Measurements from ENCODE around the gene SYT1.
"Not testable (repeated sequence)": the region's sequence is repeated elsewhere in the genome, so short reads cannot be mapped to it uniquely, and the experiment has no call there.

The SYT1 gene

DNA sequence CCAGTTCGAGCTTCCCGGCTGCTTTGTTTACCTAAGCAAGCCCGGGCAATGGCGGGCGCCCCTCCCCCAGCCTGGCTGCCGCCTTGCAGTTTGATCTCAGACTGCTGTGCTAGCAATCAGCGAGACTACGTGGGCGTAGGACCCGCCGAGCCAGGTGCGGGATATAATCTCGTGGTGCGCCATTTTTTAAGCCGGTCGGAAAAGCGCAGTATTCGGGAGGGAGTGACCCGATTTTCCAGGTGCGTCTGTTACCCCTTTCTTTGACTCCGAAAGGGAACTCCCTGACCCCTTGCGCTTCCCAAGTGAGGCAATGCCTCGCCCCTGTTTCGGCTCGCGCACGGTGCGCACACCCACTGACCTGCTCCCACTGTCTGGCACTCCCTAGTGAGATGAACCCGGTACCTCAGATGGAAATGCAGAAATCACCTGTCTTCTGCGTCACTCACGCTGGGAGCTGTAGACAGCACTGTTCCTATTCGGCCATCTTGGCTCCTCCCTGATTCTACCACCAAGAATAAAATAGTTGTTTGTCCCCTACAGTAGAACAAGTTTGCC is 180.7 kb downstream of the SYT1 start:
- not testable (repeated sequence) for H3K4me1 ChIP-seq (ENCODE audit: control insufficient read depth, insufficient read depth, low read depth, low read length); H3K36me3 ChIP-seq (ENCODE audit: control insufficient read depth in 1 of 2, insufficient read depth in 2 of 2, low read depth in 1 of 2, low read length in 2 of 2); DNase-seq; H3K9ac ChIP-seq (ENCODE audit: low read length); H3K9me3 ChIP-seq (ENCODE audit: control insufficient read depth, low read length); H3K23ac ChIP-seq (ENCODE audit: low read length in 2 of 2); H2BK12ac ChIP-seq (ENCODE audit: low read length in 2 of 2); H3K27ac ChIP-seq (ENCODE audit: low read length, poor library complexity, severe bottlenecking); H4K8ac ChIP-seq (ENCODE audit: low read length); H4K91ac ChIP-seq (ENCODE audit: low read length); H2BK15ac ChIP-seq (ENCODE audit: low read depth, poor library complexity, severe bottlenecking); H3K79me1 ChIP-seq (replicated peaks; ENCODE audit: low read length, poor library complexity, severe bottlenecking); H3K4me2 ChIP-seq (ENCODE audit: low read length, poor library complexity, severe bottlenecking); H3K4ac ChIP-seq (ENCODE audit: low read depth in 1 of 2, low read length in 2 of 2); H2BK120ac ChIP-seq (ENCODE audit: low read depth, low read length); H3K14ac ChIP-seq (ENCODE audit: low read length in 2 of 2); H3K4me3 ChIP-seq (ENCODE audit: insufficient read depth in 1 of 2, low read depth in 1 of 2, low read length in 2 of 2); H3K27me3 ChIP-seq (ENCODE audit: control insufficient read depth in 1 of 2, insufficient read depth in 1 of 2, low read length in 2 of 2); H3K18ac ChIP-seq (ENCODE audit: low read depth in 1 of 2, low read length in 2 of 2); H2AFZ ChIP-seq (ENCODE audit: low read depth, low read length); H2AK5ac ChIP-seq (ENCODE audit: low read length, severe bottlenecking); H2BK5ac ChIP-seq (ENCODE audit: low read depth, low read length, poor library complexity, severe bottlenecking)
- 88% methylated on average over 30 of the region's 32 CpGs for WGBS

DNA sequence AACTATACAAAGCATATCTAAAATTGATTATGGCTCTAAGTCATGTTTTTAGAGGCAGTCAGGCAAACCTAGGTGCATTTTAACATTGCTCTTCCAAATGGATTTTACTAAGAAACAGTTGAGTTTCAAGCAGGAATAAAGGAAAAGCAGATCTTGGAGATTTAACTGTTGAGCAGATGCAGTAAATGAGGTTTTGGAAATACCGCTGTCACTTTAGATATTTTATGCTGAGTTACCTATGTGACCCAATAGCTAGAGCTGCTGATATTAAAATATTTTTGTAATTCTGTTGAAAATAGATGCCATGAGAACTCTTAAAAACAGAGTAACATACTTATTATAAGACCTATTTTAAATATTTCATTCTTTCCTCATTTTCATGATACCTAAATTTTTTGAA is 181.4 kb downstream of the SYT1 start:
- Histone ChIP-seq H3K18ac (ENCODE audit: low read depth in 1 of 2, low read length in 2 of 2) (no peak overlapping the region), H3K4me3 (ENCODE audit: insufficient read depth in 1 of 2, low read depth in 1 of 2, low read length in 2 of 2) (no peak overlapping the region), H4K91ac (ENCODE audit: low read length) (no peak overlapping the region), H3K9me3 (ENCODE audit: control insufficient read depth, low read length) (no peaks in the 10 kb centered on the region), H3K36me3 (ENCODE audit: control insufficient read depth in 1 of 2, insufficient read depth in 2 of 2, low read depth in 1 of 2, low read length in 2 of 2) (no peaks in the 10 kb centered on the region), H3K4ac (ENCODE audit: low read depth in 1 of 2, low read length in 2 of 2) (no peak overlapping the region), H3K27ac (ENCODE audit: low read length, poor library complexity, severe bottlenecking) (no peak overlapping the region), H3K4me1 (ENCODE audit: control insufficient read depth, insufficient read depth, low read depth, low read length) (no peaks in the 10 kb centered on the region), H3K14ac (ENCODE audit: low read length in 2 of 2) (no peak overlapping the region), H3K27me3 (ENCODE audit: control insufficient read depth in 1 of 2, insufficient read depth in 1 of 2, low read length in 2 of 2) (no peaks in the 10 kb centered on the region), H2BK5ac (ENCODE audit: low read depth, low read length, poor library complexity, severe bottlenecking) (no peak overlapping the region), H2BK120ac (ENCODE audit: low read depth, low read length) (no peak overlapping the region), H2AFZ (ENCODE audit: low read depth, low read length) (no peak overlapping the region), H3K4me2 (ENCODE audit: low read length, poor library complexity, severe bottlenecking) (no peak overlapping the region), H3K23ac (ENCODE audit: low read length in 2 of 2) (no peak overlapping the region), H2AK5ac (ENCODE audit: low read length, severe bottlenecking) (no peak overlapping the region), H2BK15ac (ENCODE audit: low read depth, poor library complexity, severe bottlenecking) (no peak overlapping the region), H3K79me1 (replicated peaks; ENCODE audit: low read length, poor library complexity, severe bottlenecking) (no peaks in the 10 kb centered on the region), H3K9ac (ENCODE audit: low read length) (no peak overlapping the region), H4K8ac (ENCODE audit: low read length) (no peak overlapping the region), H2BK12ac (ENCODE audit: low read length in 2 of 2) (no peak overlapping the region)
- WGBS = 100% methylated on average over 1 of the region's 1 CpG
- no peak for DNase-seq

- no peaks in the 10 kb centered on the region for H3K79me1 ChIP-seq (replicated peaks; ENCODE audit: low read length, poor library complexity, severe bottlenecking)
- H2BK15ac ChIP-seq (ENCODE audit: low read depth, poor library complexity, severe bottlenecking) = no peak overlapping the region
- H3K4ac ChIP-seq (ENCODE audit: low read depth in 1 of 2, low read length in 2 of 2) = no peak overlapping the region
- H3K4me2 ChIP-seq (ENCODE audit: low read length, poor library complexity, severe bottlenecking) = no peak overlapping the region
- WGBS = 100% methylated on average over 1 of the region's 3 CpGs
- no peak overlapping the region for H2AK5ac ChIP-seq (ENCODE audit: low read length, severe bottlenecking)
- H3K14ac ChIP-seq (ENCODE audit: low read length in 2 of 2) = no peak overlapping the region
- H3K4me3 ChIP-seq (ENCODE audit: insufficient read depth in 1 of 2, low read depth in 1 of 2, low read length in 2 of 2) = no peak overlapping the region
- no peak overlapping the region for H3K9ac ChIP-seq (ENCODE audit: low read length)
- no peaks in the 10 kb centered on the region for H3K4me1 ChIP-seq (ENCODE audit: control insufficient read depth, insufficient read depth, low read depth, low read length)
- no peaks in the 10 kb centered on the region for H3K36me3 ChIP-seq (ENCODE audit: control insufficient read depth in 1 of 2, insufficient read depth in 2 of 2, low read depth in 1 of 2, low read length in 2 of 2)
- no peak overlapping the region for H4K8ac ChIP-seq (ENCODE audit: low read length)
- no peaks in the 10 kb centered on the region for H3K27me3 ChIP-seq (ENCODE audit: control insufficient read depth in 1 of 2, insufficient read depth in 1 of 2, low read length in 2 of 2)
- H3K23ac ChIP-seq (ENCODE audit: low read length in 2 of 2) = no peak overlapping the region
- no peak overlapping the region for H2BK5ac ChIP-seq (ENCODE audit: low read depth, low read length, poor library complexity, severe bottlenecking)
- no peak for DNase-seq
- H2BK12ac ChIP-seq (ENCODE audit: low read length in 2 of 2) = no peak overlapping the region
- no peak overlapping the region for H3K18ac ChIP-seq (ENCODE audit: low read depth in 1 of 2, low read length in 2 of 2)
- H2AFZ ChIP-seq (ENCODE audit: low read depth, low read length) = no peak overlapping the region
- no peak overlapping the region for H3K27ac ChIP-seq (ENCODE audit: low read length, poor library complexity, severe bottlenecking)
- no peak overlapping the region for H4K91ac ChIP-seq (ENCODE audit: low read length)
- no peaks in the 10 kb centered on the region for H3K9me3 ChIP-seq (ENCODE audit: control insufficient read depth, low read length)
- H2BK120ac ChIP-seq (ENCODE audit: low read depth, low read length) = no peak overlapping the region
These were observed 184.4 kb downstream of the SYT1 start for GRCh38 chr12:79048962-79049361.

DNA sequence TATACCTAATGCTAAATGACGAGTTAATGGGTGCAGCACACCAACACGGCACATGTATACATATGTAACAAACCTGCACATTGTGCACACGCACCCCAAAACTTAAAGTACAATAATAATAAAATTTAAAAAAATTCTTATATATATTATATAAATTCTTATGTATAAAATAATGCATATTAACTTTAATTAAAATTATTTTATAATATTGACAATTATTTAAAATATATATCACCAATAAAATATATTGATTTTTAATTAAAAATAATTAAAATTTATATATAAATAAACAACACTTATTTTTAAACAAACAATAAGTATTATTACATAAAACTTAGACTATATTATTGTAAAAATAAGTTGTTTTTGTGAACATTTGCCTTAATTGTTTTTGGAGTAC is 188.8 kb downstream of the SYT1 start:
- no peak overlapping the region for H3K9ac ChIP-seq (ENCODE audit: low read length)
- H3K4me1 ChIP-seq (ENCODE audit: control insufficient read depth, insufficient read depth, low read depth, low read length) = no peaks in the 10 kb centered on the region
- no peaks in the 10 kb centered on the region for H3K27me3 ChIP-seq (ENCODE audit: control insufficient read depth in 1 of 2, insufficient read depth in 1 of 2, low read length in 2 of 2)
- no peak for DNase-seq
- no peak overlapping the region for H4K91ac ChIP-seq (ENCODE audit: low read length)
- no peak overlapping the region for H3K4me3 ChIP-seq (ENCODE audit: insufficient read depth in 1 of 2, low read depth in 1 of 2, low read length in 2 of 2)
- no peak overlapping the region for H3K4me2 ChIP-seq (ENCODE audit: low read length, poor library complexity, severe bottlenecking)
- H3K4ac ChIP-seq (ENCODE audit: low read depth in 1 of 2, low read length in 2 of 2) = no peak overlapping the region
- H3K9me3 ChIP-seq (ENCODE audit: control insufficient read depth, low read length) = no peaks in the 10 kb centered on the region
- H4K8ac ChIP-seq (ENCODE audit: low read length) = no peak overlapping the region
- no peak overlapping the region for H3K18ac ChIP-seq (ENCODE audit: low read depth in 1 of 2, low read length in 2 of 2)
- H3K14ac ChIP-seq (ENCODE audit: low read length in 2 of 2) = no peak overlapping the region
- H3K79me1 ChIP-seq (replicated peaks; ENCODE audit: low read length, poor library complexity, severe bottlenecking) = no peaks in the 10 kb centered on the region
- H2BK12ac ChIP-seq (ENCODE audit: low read length in 2 of 2) = no peak overlapping the region
- H3K36me3 ChIP-seq (ENCODE audit: control insufficient read depth in 1 of 2, insufficient read depth in 2 of 2, low read depth in 1 of 2, low read length in 2 of 2) = no peaks in the 10 kb centered on the region
- H2AK5ac ChIP-seq (ENCODE audit: low read length, severe bottlenecking) = no peak overlapping the region
- no peak overlapping the region for H2BK15ac ChIP-seq (ENCODE audit: low read depth, poor library complexity, severe bottlenecking)
- H2AFZ ChIP-seq (ENCODE audit: low read depth, low read length) = no peak overlapping the region
- no peak overlapping the region for H2BK5ac ChIP-seq (ENCODE audit: low read depth, low read length, poor library complexity, severe bottlenecking)
- no peak overlapping the region for H3K27ac ChIP-seq (ENCODE audit: low read length, poor library complexity, severe bottlenecking)
- no peak overlapping the region for H3K23ac ChIP-seq (ENCODE audit: low read length in 2 of 2)
- no peak overlapping the region for H2BK120ac ChIP-seq (ENCODE audit: low read depth, low read length)
- no CpG with 5 or more reads among the region's 3 CpGs for WGBS
